Stimulated activated CD8-positive, alpha-beta memory T cell treated with anti-CD3 and anti-CD28 coated beads, Interleukin-12 subunit alpha, Interleukin-12 subunit beta, amount 100 ng/mL, for 24 hours (primary cell): ENCODE results near the gene DYNC1H1.
A peak's percentile ranks its signal among the peaks of the same experiment; 100 is the strongest.

Source experiments
- DNase-seq: peaks from one replicate; pipeline ENCODE4 v3.0.0-alpha.2; 2020; ENCODE audit errors: extremely low read depth

The DYNC1H1 gene

DNA sequence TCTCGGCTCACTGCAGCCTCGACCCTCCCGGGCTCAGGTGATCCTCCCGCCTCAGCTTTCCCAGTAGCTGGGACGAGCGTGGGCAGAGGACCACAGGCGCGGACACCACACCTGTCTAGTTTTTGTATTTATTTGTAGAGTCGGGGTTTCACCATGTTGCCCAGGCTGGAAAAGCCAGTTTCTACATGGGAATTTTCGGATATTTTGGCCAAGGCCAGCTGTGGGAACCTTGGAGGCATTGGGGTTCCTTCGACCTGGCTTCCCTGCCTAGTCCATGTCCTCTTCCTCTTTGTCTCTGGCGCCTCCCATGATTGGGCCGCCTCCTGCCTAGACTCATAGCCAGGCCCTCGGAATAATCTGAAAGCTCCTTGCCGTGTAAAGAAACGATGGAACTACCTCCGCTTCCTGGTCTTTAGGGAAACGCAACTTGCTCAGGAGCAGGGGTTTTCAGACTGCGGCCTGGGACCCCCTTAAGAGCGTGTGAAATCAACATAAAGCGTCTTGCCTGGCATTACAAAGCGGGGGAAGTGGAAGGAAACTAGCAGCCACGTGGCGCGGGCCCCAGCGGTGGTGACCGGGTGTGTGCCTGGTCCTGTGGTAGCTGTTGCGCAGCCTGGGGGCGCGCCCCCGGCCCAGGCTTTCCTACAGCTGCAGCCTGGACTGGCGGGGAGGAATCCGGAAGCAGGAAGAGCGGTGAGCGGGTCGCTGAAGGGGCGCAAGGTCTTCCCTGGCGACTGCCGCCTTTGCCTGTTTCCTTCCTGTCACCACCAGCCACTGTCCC is 123.8 kb downstream of the DYNC1H1 start:
- peak; percentile 33 for DNase-seq

DNA sequence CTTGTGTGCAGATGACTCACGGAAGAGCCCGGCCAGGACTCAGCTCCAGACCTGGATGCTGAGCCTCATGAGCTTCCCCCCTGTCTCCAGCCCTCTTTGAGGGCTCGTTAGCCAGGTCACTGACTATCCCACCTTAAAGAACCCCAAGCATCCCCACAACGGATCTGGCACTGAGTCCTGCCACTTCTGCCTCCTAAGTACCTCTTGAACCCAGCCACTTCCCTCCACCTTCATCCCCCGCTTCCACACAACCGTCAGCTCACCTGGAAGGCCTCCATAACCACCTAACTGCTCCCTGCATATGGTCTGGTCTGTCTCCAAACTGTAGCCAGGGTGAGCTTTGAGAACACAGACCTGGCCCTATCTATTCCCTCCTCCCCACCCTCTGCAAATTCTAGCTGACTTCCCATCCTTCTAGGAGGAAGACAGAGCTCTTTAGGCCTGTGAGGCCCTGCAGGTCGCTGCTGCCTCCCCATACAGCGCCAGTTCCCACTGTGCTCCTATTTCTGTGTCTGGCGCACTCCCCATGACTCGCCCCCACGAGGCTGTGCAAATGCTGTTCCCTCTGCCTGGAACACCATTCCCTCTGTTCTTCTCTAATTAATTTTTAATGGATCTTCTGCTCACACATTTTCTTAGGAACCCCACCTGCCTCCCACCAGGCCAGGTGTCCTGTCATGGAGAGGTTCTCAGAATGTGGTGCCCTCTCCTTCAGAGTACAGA is 125.4 kb downstream of the DYNC1H1 start:
- DNase-seq, result no peak

DNA sequence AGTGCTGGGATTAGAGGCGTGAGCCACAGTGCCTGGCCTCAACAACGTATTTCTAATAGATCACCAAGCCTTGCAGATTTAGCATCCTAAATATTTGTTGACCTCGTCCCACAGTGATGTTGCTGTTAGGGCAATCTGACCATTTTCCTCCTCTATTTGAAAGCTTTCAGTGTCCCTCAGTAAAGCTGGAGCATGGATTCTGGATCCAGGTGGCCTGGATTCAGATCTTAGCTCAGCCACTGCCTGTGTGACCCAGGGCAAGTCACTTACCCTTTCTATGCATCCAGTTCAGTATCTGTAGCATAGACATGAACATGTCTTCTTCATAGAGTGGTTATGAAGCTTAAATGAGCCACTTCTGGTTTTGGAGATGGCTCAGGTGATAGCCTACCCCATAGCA is 126.3 kb downstream of the DYNC1H1 start:
- no peak for DNase-seq

DNA sequence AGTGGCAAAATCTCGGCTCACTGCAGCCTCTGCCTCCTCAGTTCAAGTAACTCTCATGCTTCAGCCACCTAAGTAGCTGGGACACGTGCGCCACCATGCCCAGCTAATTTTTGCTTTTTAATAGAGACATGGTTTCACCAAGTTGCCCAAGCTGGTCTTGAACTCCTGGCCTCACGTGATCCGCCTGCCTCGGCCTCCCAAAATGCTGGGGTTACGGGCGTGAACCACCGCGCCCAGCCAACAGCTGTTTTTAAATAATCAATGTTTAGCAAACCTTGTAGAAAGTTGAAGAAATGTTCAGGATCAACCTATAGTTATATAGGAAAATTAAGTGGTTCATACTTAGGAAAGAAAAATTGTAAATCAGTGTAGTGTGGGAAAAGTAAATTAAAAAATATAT is 128.4 kb downstream of the DYNC1H1 start:
- no peak for DNase-seq

DNA sequence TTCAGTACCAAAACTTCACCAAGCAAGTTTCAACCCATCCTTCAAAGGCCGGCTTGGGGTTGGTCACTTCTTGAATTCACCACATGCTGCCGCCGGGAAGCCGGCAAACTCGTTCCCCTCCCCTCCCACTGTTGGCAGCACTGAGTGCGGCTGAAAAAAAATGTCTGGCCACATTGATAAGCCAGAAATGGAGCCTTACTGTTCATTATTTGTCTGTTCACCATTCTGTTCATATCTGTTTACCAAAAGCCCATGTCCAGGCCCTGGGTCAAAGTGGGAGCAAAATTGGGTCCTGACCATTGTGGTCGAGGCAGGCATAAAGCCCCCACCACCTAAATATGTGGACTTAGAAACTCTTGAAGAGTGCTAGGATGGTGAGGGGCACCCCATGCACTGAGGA is 129.7 kb downstream of the DYNC1H1 start:
- DNase-seq, result no peak

DNA sequence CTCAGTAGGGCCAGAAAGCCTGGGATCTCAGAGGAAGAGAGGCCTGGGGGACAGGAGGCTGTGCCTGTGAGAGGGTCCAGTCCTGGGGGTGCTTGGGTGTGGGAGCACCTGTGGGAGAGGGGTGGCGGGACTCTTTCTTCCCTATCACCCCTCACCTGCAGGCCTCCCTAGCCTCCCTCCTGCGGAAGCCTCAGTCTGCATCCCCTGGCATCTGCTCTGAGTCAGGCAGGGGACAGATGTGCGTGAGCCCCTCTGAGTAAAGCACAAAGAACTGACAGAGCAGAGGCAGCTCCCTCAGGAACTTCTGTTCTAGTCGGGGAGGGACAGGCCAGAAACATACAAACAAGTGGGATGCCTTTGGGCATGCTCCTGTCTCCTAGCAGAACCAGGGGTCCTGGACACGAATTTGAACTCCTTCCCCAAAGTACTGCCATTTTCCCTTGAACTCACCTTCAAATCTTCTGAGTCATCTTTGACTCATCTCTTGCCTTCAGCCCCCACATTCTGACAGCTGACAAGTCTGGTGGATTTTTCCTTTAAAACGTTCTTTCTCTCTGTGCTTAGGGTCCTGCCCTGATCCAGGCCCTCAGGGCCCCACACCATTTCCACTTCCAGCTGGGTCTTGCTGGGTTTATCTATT is 131.0 kb downstream of the DYNC1H1 start:
- no peak for DNase-seq

DNA sequence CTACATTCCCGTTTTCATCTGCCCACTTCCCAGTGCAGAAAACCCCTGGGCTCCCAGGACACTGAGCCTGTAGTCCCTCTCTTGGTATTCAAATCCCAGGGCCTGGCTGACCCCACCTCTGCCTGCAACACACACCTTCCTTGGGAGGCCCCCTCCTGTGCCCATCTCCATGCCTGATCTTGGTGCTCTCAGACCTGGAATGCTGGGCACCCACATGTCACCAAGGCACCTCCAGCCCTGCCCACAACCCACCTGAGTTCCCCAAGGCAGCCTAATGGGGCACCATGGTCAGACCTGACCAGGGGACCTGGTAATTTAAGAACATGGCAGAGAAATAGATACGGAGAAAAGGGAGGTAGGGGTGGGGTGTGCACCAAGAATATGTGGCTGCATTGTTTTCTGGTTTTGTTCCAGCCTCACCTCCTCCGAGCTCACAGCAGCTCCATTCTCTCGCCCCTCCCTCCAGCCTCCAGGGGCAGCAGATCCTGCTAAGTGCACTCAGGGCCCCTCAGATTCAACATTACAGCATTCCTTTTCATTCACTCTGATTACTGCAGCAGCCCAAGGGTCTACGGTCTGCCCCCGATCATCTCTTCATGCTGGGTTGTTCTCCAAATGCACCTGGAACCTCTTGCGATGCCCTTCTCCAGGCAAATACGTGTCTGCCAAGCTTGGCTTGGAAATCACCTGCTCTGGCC is 131.6 kb downstream of the DYNC1H1 start:
- DNase-seq, result no peak

DNA sequence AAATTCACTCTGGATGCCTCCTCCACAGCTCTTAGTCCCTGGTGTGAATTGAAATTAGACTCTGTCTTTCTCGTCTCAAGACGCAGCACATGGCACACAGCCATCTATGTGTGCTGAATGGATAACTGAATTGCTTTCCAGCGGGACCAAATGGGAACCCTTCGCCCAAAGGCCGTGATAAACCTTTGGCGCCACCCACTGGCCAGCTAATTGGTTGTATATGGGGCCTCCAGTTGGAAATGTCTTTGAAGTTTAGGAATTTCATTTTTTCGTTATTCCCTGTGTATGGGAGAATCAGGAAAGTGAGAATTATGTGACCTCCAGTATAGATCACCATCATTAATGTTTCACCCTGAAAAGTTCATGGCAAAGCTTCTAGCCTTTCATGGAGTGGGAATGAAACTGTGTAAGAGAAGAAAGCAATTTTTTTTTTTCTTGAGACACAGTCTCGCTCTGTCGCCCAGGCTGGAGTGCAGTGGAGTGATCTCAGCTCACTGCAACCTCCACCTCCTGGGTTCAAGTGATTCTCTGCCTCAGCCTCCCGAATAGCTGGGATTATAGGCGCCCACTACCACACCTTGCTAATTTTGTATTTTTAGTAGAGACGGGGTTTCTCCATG is 132.3 kb downstream of the DYNC1H1 start:
- DNase-seq, result peak; percentile 23

DNA sequence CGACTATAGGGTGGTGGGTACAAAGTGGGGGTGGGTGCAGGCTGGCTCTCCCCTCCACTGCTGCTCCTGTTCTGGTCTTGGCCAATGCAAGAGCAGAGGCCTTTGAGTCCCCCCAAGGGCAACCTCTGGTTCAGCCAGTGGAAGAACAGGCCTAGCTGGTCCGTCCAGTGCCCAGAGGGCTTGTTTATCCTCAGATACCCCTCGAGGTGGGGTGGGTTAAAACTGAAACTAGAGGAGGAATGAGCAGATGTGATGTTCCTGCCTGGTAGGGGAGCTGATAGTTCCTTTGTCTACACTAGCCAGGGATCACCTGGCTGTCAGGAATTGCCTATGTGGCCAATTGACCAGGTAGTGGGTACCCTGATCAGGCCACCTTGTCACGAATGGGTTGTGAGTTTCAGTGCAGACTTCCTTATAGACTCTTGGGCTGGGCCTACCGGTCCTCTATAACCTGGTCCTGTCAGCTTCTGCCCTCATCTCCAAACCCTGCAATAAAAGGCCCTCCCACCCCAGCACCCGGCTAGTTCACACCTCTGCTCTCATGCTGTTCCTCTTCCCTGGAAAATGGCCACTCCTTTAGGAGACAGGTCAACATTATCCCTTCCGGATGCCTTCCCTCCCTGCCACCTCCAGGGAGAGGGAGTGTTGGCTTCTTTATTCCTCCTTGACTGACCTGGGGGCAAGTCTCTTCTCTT is 133.2 kb downstream of the DYNC1H1 start:
- no peak for DNase-seq

DNA sequence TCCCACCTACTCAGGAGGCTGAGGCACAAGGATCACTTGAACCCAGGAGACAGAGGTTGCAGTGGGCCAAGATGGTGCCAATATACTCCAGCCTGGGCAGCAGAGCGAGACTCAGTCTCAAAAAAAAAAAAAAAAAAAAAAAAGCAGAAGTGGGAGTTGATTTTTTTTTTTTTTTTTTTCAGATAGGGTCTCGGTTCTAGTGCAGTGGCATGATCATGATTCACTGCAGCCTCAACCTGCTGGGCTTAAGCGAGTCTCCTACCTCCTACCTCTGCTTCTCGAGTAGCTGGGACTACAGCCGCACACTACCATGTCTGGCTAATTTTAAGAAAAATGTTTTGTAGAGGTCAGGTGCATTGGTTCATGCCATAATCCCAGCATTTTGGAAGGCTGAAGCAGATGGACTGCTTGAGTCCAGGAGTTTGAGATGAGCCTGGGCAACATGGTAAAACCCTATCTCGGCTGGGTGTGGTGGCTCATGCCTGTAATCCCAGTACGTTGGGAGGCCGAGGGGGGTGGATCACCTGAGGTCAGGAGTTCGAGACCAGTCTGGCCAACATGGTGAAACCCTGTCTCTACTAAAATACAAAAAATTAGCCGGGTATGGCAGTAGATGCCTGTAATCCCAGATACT is 138.8 kb downstream of the DYNC1H1 start:
- no peak for DNase-seq

DNA sequence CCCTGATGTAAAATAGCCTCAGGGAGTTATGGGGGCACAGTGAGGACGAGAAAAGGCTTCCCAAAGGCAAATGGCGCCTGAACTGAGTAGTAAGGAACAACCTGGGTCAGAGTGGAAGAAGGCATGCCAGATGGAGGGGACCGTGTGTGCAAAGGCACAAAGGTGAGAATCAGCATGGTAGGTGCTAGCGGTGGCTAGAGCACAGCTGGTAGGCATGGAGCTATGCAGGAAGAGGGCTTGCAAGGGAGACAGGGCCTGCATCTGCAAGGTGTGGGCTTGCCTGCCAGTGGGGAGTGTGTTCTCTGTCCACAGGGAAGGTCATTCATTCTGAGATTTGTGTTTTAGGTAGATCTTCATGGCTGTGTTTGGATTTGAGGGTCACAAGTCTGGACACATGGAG is 141.0 kb downstream of the DYNC1H1 start:
- no peak for DNase-seq
